Activated CD4-positive, alpha-beta T cell treated with anti-CD3 and anti-CD28 coated beads for 48 hours (primary cell): ENCODE measurements around the gene COX8C.
"Not testable (repeated sequence)": the region's sequence is repeated elsewhere in the genome, so short reads cannot be mapped to it uniquely, and the experiment has no call there.

Experiments used
- DNase-seq: peaks from one replicate; pipeline ENCODE4 v3.0.0-alpha.2; 2020

The COX8C gene

GRCh38 chr14:93322929-93323599 lies 23.9 kb upstream of the COX8C start:
- no peak for DNase-seq

DNA sequence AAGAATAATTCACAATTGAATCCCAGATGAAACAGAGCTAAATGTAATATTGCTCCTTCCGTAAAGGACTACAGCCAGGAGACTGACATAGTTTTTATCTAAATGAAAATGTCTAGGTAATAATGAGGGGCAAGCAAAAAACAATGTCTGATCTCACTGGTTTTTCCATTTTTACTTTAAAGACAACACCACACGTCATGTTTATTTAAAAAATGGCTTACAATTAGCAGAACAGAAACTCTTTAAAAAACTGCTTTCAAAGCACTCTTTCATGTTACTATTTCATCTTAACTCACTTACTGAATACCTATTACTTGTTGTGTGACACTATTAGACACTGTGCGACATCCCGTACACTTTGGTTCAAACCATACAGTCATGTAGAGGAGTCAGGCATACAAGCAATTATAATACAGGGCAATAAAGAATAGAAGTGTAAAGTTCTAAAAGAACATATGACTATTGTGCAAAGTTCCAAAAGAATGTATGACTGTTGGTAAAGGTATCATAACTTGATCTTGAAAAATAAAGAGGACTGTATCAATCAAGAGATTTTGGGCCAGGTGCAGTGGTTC lies 23.3 kb upstream of the COX8C start:
- DNase-seq: no peak

- no peak for DNase-seq
Observed at GRCh38 chr14:93326196-93326595, 20.8 kb upstream of the COX8C start.

- DNase-seq: no peak
Observed at GRCh38 chr14:93328546-93328945, 18.4 kb upstream of the COX8C start.

- no peak for DNase-seq
Observed at GRCh38 chr14:93329965-93330608, 16.9 kb upstream of the COX8C start.

DNA sequence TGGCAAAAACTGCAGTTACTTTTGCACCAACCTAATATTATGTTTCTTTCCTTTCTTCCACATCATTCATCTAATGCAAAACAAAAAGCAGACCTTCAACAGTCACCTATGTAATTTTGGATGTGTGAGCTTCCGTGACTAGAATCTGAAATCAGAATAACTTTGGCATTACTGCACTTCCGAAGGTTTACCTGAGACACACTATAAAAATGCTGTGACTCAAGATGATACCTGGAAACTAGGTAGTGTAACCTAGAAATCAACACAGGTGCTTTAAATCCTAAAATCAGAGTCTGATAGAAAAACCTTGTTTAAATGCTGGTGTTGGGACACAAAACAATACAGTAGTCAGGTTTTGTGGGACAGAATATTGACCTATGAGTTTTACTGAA lies 16.4 kb upstream of the COX8C start:
- DNase-seq: no peak

- no peak for DNase-seq
Observed at GRCh38 chr14:93331002-93331727, 15.8 kb upstream of the COX8C start.

DNA sequence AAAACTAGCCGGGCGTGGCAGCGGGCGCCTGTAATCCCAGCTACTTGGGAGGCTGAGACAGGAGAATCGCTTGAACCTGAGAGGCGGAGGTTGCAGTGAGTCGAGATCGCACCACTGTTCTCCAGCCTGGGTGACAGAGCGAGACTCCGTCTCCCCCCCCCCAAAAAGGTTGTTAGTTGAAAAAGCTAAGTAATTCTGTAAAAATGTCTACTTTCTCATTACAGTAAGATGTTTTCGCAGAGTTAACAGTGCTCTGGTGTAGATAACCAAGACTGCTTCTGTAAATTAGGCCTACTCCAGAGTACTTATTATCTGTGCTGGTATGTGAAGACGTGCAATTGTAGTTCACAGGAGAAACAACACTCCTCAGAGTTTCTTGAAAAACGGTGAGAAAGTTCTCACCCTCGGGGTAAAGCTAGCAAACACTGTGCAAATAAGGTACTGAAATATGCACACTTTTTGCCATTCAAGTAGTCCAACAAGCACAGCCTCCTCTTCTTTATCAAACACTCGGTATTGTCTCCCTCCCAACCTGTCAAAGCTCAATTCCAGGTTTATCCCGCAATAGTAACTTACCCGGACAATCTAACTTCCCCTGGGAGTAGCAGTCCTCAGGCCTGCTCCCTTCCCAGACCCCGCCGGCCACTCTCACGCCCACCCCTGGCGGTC lies 15.1 kb upstream of the COX8C start:
- no peak for DNase-seq

DNA sequence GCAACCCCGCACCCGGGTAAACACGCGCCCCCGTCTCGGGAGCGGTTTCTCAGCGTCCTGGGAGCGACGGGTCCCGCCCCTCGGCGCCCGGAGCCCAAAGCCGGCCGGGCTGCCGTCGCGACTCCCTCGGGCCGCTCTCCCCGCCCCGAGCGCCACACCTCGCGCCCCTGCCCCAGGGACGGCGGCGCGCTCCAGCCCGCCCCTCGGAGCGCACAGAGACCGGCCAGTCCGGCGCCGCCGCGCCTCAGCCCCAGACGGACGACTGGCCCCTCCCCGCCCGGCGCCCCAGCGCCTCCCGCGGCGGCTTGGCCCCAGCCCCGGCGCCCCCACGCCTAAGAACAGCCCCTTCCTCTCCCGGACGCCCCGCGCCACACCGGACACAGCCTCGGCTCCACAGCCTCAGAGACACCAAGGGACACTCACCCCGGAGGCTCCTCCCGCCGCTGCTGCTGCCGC lies 14.6 kb upstream of the COX8C start:
- DNase-seq: peak; percentile 37

GRCh38 chr14:93332853-93333630 lies 13.9 kb upstream of the COX8C start, which contains the start of gene BTBD7:
Gene BTBD7, minus strand, starts transcription at chr14:93333036. Its CDS starts 36,985 bp downstream, at chr14:93296051.
- DNase-seq: peak; percentile 96

DNA sequence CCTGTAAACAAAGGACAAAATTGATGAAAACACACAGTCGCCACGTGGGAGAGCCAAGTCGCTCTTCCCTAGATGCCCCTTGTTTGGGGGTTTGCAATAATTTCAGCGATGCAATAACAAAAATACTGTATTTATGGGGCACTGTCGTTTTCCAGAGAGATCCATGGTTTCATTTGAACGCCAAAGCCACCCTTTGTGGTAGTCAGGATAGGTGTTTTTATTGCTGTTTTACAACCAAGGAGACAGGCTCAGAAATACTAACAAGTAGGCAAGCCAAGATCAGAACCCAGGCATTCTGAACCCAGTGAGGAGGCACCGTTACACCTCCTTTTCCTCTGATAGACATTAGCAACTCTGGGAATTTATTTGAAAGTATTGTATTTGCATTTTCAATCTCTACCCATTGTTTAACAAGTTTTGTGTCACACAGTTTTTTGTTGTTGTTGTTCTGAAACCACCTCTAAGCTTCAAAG lies 13.3 kb upstream of the COX8C start:
- DNase-seq: no peak

DNA sequence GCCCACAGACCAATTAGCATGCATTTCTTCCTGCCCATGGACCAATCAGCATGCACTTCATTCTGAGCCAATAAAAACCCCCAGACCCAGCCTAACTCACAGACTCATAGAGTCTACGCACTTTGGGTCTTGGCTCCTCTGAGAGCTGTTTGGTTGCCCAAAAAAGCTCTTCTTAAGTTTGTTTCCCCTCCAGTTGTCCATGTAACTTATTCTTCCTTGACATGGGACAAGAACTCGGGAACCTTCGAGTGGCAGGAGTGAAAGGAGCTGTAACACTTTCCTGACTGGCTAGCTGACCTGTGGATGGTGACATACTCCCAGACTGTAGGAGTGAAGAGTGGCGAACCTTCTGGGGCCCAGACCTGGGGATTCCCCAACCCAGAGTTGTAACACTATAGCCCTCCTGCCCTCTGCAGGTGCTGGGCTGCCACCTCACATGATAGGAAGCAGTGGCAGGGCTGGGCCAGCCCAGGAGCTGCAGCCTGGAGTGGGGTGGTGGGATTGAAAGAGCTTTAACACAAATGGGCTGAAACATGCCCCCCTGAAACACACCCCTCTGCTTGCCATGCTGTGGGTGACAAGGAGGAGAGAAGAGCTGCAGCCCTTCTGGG lies 9.7 kb upstream of the COX8C start:
- peak; percentile 39 for DNase-seq

- DNase-seq: no peak
Observed at GRCh38 chr14:93337884-93338283, 9.1 kb upstream of the COX8C start.

DNA sequence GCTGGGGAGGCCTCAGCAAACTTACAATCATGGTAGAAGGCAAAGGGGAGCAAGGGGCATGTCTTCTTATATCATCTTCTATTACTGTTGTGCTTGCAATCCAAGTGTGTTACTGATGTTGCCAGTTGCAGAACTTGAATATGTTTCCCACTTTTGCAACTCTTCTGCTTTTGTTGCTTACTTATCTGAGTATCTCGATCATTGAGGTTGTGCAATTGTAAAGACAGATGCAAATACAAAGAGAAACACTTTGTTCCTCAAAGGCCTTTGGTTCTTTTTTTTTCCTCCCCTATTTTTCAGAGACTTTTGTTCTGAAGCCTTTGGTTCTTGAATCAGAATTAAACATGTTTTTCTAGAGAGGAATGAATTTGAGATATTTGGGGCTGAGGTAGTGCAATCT lies 3.7 kb upstream of the COX8C start:
- DNase-seq: no peak

GRCh38 chr14:93343797-93344196 lies 3.2 kb upstream of the COX8C start:
- DNase-seq: no peak

DNA sequence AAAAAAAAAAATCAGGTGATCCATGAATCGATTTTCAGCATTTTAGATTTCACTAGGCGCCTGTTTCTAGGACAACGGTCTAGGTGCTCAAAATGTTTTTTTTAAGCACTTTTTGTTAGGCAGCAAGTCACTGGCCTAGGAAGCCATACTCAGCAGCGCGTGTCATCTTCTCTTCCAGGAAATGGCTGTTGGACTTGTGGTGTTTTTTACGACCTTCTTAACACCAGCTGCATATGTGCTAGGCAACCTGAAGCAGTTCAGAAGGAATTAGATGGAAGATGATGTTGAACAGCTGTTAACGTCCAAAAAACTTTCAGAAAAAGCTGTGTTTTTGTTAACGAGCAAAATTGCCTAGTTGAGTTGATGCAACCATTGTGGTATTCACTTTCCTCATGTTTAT lies 868 bp downstream of the COX8C start:
- DNase-seq: no peak

- no peak for DNase-seq
Observed at GRCh38 chr14:93348292-93348691, 1.3 kb downstream of the COX8C start.

DNA sequence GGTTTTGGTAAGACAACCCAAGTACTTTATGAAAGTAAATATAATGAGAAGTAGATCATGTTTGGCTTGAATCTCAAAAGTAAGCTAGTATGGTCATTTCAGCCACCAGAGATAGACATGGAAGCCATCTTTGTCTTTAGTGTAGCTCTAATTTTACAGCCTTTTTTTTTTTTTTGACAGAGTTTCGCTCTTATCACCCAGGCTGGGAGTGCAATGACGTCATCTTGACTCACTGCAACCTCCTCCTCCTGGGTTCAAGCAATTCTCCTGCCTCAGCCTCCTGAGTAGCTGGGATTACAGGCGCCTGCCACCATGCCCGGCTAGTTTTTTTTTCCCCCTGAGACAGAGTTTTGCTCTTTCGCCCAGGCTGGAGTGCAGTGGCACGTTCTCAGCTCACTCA lies 7.9 kb downstream of the COX8C start:
- not testable (repeated sequence) for DNase-seq

DNA sequence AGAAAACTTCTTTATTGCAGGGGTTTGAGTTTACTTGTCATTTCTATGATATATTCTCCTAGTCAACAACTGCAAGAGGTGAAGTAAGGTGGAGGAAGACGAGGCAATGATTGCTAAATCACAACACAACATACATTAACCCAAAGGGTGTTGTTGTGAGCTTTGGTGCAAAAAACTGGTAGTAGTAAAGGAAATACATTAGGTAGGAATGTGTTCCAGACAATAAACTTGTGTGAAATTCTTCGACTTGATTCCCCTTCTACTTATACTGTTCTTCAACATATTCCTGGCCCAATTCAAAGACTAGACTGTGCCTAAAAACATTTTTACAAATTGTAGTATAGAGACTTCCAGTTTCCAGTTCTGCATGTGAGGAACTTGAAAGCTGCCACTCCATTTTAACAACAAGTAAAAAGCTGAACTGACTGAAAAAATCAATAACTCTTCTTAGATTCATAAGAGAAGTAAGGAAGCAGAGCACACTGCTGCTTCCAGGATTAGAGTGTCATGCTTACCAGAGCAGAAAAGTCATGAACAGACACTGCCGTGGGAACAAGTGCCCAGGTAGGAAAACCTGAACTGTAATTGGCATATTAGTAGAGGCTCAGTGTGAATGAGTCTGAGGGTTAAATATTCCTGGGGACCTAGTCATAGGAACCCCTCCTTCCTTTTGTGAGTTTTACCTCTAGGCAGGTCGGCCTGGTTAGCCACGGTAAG lies 22.2 kb downstream of the COX8C start:
- DNase-seq: no peak

GRCh38 chr14:93369713-93370266 lies 22.8 kb downstream of the COX8C start:
- DNase-seq: no peak
